Keratinocyte (primary cell): ENCODE data around the gene B9D2. TPM values are rescaled to one million over a fixed set of nuclear protein-coding genes. Genes with fewer than 3 reads are reported as not detected.

ENCODE experiments used
- DNase-seq: peaks from one replicate; pipeline ENCODE4 v3.0.0-alpha.2; 2011; ENCODE audit warnings: low read depth, missing footprints, low spot score
- FAIRE-seq: peaks from 2 replicates; lab custom pipeline; 2011; peaks lifted over from hg19 to GRCh38; lab: Jason Lieb, UNC
- H2AFZ ChIP-seq: 2 replicates; pipeline ENCODE4 v1.6.0; 2012; ENCODE audit warnings: low read length, control low read depth, inconsistent platforms; ENCODE audit not compliant: control insufficient read depth
- H3K27ac ChIP-seq: 2 replicates; pipeline ENCODE4 v1.5.1; 2011; ENCODE audit warnings: low read length; ENCODE audit not compliant: control insufficient read depth, insufficient read depth
- H3K27me3 ChIP-seq: 3 replicates; pipeline ENCODE4 v1.6.0; 2011; ENCODE audit warnings: low read length; ENCODE audit not compliant: control insufficient read depth, insufficient read depth; ENCODE audit errors: extremely low read depth
- H3K36me3 ChIP-seq, 2 experiments: 2 replicates in 1 of 2; 3 replicates in 1 of 2; pipeline ENCODE4 v1.5.1; 2011; ENCODE audit warnings: low read length in 2 of 2, mild to moderate bottlenecking in 1 of 2; ENCODE audit not compliant: control insufficient read depth in 2 of 2, insufficient read depth in 2 of 2; ENCODE audit errors: extremely low read depth in 1 of 2
- H3K4me1 ChIP-seq: 3 replicates; pipeline ENCODE4 v1.5.1; 2011; ENCODE audit warnings: low read length; ENCODE audit not compliant: control insufficient read depth, insufficient read depth; ENCODE audit errors: extremely low read depth
- H3K4me2 ChIP-seq: 3 replicates; pipeline ENCODE4 v1.6.0; 2011; ENCODE audit warnings: low read depth, low read length; ENCODE audit not compliant: control insufficient read depth, insufficient read depth; ENCODE audit errors: extremely low read depth
- H3K4me3 ChIP-seq, 3 experiments: fragments of 200-600 bp in 1 of 3; sonication (generic) in 1 of 3; 2 replicates in 2 of 3; 3 replicates in 1 of 3; pipeline ENCODE4 v1.5.1; 2011 to 2016; ENCODE audit warnings: low read length in 3 of 3, mild to moderate bottlenecking in 3 of 3, control low read depth in 2 of 3, inconsistent platforms in 1 of 3, low read depth in 1 of 3, mixed read lengths in 1 of 3, mixed run types in 1 of 3, moderate library complexity in 1 of 3; ENCODE audit not compliant: control insufficient read depth in 2 of 3, insufficient read depth in 2 of 3; ENCODE audit errors: extremely low read depth in 1 of 3
- H3K79me2 ChIP-seq: 2 replicates; pipeline ENCODE4 v1.6.0; 2012; ENCODE audit warnings: low read length; ENCODE audit not compliant: control insufficient read depth, insufficient read depth
- H3K9ac ChIP-seq: 3 replicates; pipeline ENCODE4 v1.6.0; 2011; ENCODE audit warnings: low read length; ENCODE audit not compliant: control insufficient read depth, insufficient read depth; ENCODE audit errors: extremely low read depth
- H3K9me1 ChIP-seq: 3 replicates; pipeline ENCODE4 v1.6.0; 2011; ENCODE audit warnings: low read length; ENCODE audit not compliant: control insufficient read depth, insufficient read depth; ENCODE audit errors: extremely low read depth
- H3K9me3 ChIP-seq: 2 replicates; pipeline ENCODE4 v1.5.1; 2012; ENCODE audit warnings: low read depth, low read length; ENCODE audit not compliant: control insufficient read depth
- H4K20me1 ChIP-seq: 3 replicates; pipeline ENCODE4 v1.6.0; 2011; ENCODE audit warnings: low read length; ENCODE audit not compliant: control insufficient read depth, insufficient read depth; ENCODE audit errors: extremely low read depth
- EZH2 ChIP-seq: IDR thresholded peaks from one replicate; pipeline ENCODE4 v1.6.1; 2012; ENCODE audit warnings: inconsistent platforms, mild to moderate bottlenecking, low read length, moderate library complexity
- dilution Hi-C: fragments of 300-500 bp; cut with MboI; formaldehyde crosslinking; loops from one replicate; pipeline ENCODE4 v1.7.0; 2020; ENCODE audit warnings: low sequenced_read_pairs; ENCODE audit not compliant: extremely low pct_ligation_motif_present
- polyA plus RNA-seq, 5 experiments: library from polyadenylated mRNA; depleted of rRNA in 3 of 5; stranded (reverse) in 3 of 5; stranded (forward) in 1 of 5; unstranded in 1 of 5; fragments of >200 nt; gene quantifications; 1 replicate in 1 of 5; 2 replicates in 3 of 5; 3 replicates in 1 of 5; pipeline versions ENCODE4 v1.2.1 to v1.2.3, GENCODE V29; 2011 to 2012; ENCODE audit warnings: missing spikeins in 2 of 5, low read depth in 1 of 5, low replicate concordance in 1 of 5
- TF ChIP-seq, protein P1 (sequence below), 3 experiments: IDR thresholded peaks in 1 of 3; conservative IDR thresholded peaks in 1 of 3; optimal IDR thresholded peaks in 1 of 3; 2 replicates in 2 of 3; 3 replicates in 1 of 3; pipeline versions ENCODE3 to v1.5.1; 2011; ENCODE audit warnings: low read length in 3 of 3, mild to moderate bottlenecking in 3 of 3, moderate library complexity in 2 of 3, control low read depth in 1 of 3, inconsistent platforms in 1 of 3; ENCODE audit not compliant: insufficient read depth in 2 of 3; ENCODE audit errors: extremely low read depth in 1 of 3

Gene B9D2
- polyA plus RNA-seq, 1 donor (not counting 4 experiments of a cell fraction or from before 2014, with no cell fraction given): 2.8 TPM

DNA sequence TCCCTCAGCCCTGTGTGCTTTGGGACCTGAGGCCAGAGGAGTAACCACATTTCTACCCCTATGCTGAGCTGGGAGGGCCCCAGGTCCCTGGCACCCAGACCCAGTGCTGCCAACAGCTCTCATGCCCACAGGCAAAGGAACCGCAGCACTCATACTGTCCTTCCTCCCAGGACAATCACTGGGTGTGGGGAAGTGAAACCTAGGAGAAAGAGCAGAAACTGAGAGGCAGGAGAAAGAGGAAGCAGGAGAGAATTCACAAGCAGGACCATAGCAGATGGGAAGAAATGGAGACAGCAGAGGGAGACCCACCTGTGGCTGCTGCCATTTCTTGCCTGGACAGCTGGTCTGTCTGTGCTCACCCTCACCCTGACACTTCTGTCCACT lies 35.1 kb downstream of the B9D2 start:
- no peak overlapping the region for H3K4me3 ChIP-seq
- peaks cover 12% of the 10 kb centered on the region in 2 experiments for H3K36me3 ChIP-seq
- peaks cover 2% of the 10 kb centered on the region for H3K79me2 ChIP-seq
- DNase-seq (no peak), FAIRE-seq (no peak)
- peaks cover 3% of the 10 kb centered on the region for H4K20me1 ChIP-seq
- no peaks in the 10 kb centered on the region for H3K27me3 ChIP-seq
- no peak for TF ChIP-seq EZH2
- TF ChIP-seq, protein P1, sequence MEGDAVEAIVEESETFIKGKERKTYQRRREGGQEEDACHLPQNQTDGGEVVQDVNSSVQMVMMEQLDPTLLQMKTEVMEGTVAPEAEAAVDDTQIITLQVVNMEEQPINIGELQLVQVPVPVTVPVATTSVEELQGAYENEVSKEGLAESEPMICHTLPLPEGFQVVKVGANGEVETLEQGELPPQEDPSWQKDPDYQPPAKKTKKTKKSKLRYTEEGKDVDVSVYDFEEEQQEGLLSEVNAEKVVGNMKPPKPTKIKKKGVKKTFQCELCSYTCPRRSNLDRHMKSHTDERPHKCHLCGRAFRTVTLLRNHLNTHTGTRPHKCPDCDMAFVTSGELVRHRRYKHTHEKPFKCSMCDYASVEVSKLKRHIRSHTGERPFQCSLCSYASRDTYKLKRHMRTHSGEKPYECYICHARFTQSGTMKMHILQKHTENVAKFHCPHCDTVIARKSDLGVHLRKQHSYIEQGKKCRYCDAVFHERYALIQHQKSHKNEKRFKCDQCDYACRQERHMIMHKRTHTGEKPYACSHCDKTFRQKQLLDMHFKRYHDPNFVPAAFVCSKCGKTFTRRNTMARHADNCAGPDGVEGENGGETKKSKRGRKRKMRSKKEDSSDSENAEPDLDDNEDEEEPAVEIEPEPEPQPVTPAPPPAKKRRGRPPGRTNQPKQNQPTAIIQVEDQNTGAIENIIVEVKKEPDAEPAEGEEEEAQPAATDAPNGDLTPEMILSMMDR (optimal IDR thresholded peaks at IDR 0.05 in 1 of 3, IDR thresholded peaks at IDR 0.05 in 1 of 3, conservative IDR thresholded peaks at IDR 0.05 in 1 of 3; ENCODE audit: extremely low read depth in 1 of 3, insufficient read depth in 2 of 3, low read length in 3 of 3): no peak
- H2AFZ ChIP-seq: no peak overlapping the region
- peaks cover 27% of the 10 kb centered on the region for H3K4me1 ChIP-seq
- H3K4me2 ChIP-seq: peak overlapping the region; percentile 72
- H3K9ac ChIP-seq: peak overlapping the region; percentile 74
- H3K9me3 ChIP-seq: no peaks in the 10 kb centered on the region
- no peaks in the 10 kb centered on the region for H3K9me1 ChIP-seq
- dilution Hi-C loops: no loop called here
- H3K27ac ChIP-seq: peak overlapping the region; percentile 72

DNA sequence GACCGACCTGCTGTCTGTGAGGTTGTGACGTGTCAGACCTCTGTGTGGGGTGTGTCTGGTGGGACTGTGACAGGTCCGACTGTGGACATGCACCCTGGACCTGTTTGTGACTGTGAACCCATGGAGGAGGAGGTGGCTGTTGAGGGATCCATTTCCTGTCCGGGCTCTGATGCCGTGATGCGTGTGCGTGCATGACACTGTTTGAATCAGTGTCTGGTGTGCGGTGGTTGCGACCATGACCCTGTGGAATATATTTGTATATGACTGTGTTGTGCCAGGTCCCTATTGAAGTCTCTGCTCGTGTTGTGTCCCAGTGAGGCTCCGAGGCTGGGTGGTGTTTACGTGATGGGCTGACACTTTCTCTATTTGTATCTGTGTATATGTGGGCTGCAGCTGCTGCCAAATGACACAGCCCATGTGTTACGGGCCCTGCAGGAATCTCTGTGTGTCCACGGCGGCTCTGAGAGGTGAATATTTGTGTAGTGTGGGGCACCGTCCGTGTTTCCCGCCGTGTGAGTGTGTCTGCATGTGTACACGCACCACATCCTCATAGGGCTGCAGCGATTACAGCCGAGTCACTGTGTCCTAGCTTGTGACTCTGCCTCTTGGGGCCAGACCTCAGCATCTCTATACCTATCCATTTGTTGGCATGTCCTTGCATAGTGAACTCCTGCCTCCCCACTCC lies 35.6 kb downstream of the B9D2 start:
- no peak for FAIRE-seq
- Histone ChIP-seq H3K36me3 (peaks cover 12% of the 10 kb centered on the region in 2 experiments), H3K27ac (peak overlapping the region; percentile 72), H3K9me3 (no peaks in the 10 kb centered on the region), H4K20me1 (peaks cover 3% of the 10 kb centered on the region), H3K4me2 (peak overlapping the region; percentile 72), H3K9ac (peak overlapping the region; percentile 74), H3K4me3 (no peak overlapping the region), H2AFZ (no peak overlapping the region), H3K27me3 (no peaks in the 10 kb centered on the region), H3K79me2 (peaks cover 2% of the 10 kb centered on the region), H3K9me1 (no peaks in the 10 kb centered on the region), H3K4me1 (peaks cover 27% of the 10 kb centered on the region)
- DNase-seq: no peak
- TF ChIP-seq, protein P1 (optimal IDR thresholded peaks at IDR 0.05 in 1 of 3, IDR thresholded peaks at IDR 0.05 in 1 of 3, conservative IDR thresholded peaks at IDR 0.05 in 1 of 3; ENCODE audit: extremely low read depth in 1 of 3, insufficient read depth in 2 of 3, low read length in 3 of 3): no peak
- no peak for TF ChIP-seq EZH2
- dilution Hi-C loops: no loop called here
